ENCODE measurements around the gene FAM20A. TPM values are rescaled to one million over a fixed set of nuclear protein-coding genes. Genes with fewer than 3 reads are reported as not detected.

FAM20A gene
- polyA plus RNA-seq, 1 donor from 2014 or later, result not detected

DNA sequence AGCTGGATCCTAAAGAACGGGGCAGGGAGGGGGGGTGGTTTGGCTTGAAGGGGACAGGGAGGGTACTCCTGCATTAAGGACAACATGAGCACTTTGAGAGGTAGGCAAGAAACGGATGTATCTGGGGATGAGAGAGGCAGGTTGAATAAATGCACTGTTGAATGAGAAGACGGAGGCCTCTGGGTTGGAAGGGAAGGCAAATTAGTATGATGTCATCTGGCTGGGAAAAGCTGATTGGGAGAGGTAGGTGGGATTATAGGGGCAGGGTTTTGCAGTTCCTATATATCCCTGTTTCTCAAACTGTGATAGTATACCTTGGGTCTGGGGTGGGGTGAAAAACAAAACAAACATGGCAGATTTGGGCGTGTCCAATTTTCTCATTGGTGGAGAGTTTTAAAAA lies 44.6 kb downstream of the FAM20A start:
- TF ChIP-seq EZH2 (IDR thresholded peaks at IDR 0.05; ENCODE audit: borderline replicate concordance, insufficient read depth, low read length, poor library complexity, severe bottlenecking), result no peak
- no peak for TF ChIP-seq MXI1 (conservative IDR thresholded peaks at IDR 0.05; ENCODE audit: poor library complexity, severe bottlenecking)
- TF ChIP-seq, protein P1, sequence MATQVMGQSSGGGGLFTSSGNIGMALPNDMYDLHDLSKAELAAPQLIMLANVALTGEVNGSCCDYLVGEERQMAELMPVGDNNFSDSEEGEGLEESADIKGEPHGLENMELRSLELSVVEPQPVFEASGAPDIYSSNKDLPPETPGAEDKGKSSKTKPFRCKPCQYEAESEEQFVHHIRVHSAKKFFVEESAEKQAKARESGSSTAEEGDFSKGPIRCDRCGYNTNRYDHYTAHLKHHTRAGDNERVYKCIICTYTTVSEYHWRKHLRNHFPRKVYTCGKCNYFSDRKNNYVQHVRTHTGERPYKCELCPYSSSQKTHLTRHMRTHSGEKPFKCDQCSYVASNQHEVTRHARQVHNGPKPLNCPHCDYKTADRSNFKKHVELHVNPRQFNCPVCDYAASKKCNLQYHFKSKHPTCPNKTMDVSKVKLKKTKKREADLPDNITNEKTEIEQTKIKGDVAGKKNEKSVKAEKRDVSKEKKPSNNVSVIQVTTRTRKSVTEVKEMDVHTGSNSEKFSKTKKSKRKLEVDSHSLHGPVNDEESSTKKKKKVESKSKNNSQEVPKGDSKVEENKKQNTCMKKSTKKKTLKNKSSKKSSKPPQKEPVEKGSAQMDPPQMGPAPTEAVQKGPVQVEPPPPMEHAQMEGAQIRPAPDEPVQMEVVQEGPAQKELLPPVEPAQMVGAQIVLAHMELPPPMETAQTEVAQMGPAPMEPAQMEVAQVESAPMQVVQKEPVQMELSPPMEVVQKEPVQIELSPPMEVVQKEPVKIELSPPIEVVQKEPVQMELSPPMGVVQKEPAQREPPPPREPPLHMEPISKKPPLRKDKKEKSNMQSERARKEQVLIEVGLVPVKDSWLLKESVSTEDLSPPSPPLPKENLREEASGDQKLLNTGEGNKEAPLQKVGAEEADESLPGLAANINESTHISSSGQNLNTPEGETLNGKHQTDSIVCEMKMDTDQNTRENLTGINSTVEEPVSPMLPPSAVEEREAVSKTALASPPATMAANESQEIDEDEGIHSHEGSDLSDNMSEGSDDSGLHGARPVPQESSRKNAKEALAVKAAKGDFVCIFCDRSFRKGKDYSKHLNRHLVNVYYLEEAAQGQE (IDR thresholded peaks at IDR 0.05; ENCODE audit: borderline replicate concordance), result no peak
- TF ChIP-seq SMC3 (conservative IDR thresholded peaks at IDR 0.05; ENCODE audit: poor library complexity), result no peak
- no peak for TF ChIP-seq RAD21 (conservative IDR thresholded peaks at IDR 0.05)
- TF ChIP-seq POLR2AphosphoS5 (IDR thresholded peaks at IDR 0.05), result no peak
- no peak for TF ChIP-seq EP300 (conservative IDR thresholded peaks at IDR 0.05; ENCODE audit: poor library complexity, severe bottlenecking)
- TF ChIP-seq CTCF (IDR thresholded peaks at IDR 0.05; ENCODE audit: poor library complexity, severe bottlenecking), result no peak
- TF ChIP-seq TAF1 (IDR thresholded peaks at IDR 0.05; ENCODE audit: low read depth), result no peak

GRCh38 chr17:68544111-68544915 lies 56.9 kb downstream of the FAM20A start:
- H3K36me3 ChIP-seq (ENCODE audit: insufficient read depth, low read length), result no peaks in the 10 kb centered on the region
- no peaks in the 10 kb centered on the region for H3K27me3 ChIP-seq (ENCODE audit: insufficient read depth, low read depth, low read length)
- H3K9me2 ChIP-seq (ENCODE audit: insufficient read depth, low read length), result no peaks in the 10 kb centered on the region

More for the DNA sequence above, 44.6 kb downstream of the FAM20A start:
- Histone ChIP-seq H3K9me3 (ENCODE audit: low read length) (no peaks in the 10 kb centered on the region), H3K36me3 (ENCODE audit: insufficient read depth, low read length) (no peaks in the 10 kb centered on the region), H3K4me3 (ENCODE audit: low read length) (no peak overlapping the region), H3K79me2 (replicated peaks; ENCODE audit: insufficient read depth, low read length) (no peaks in the 10 kb centered on the region), H3K9me2 (ENCODE audit: insufficient read depth, low read length) (no peaks in the 10 kb centered on the region), H3K27ac (ENCODE audit: low read length) (no peak overlapping the region), H2AFZ (ENCODE audit: low read depth, low read length) (no peak overlapping the region), H3F3A (ENCODE audit: insufficient read depth, low read length, poor library complexity, severe bottlenecking) (no peaks in the 10 kb centered on the region), H3K9ac (ENCODE audit: low read length) (no peak overlapping the region), H3K4me2 (ENCODE audit: low read length) (no peak overlapping the region), H3K27me3 (ENCODE audit: insufficient read depth, low read depth, low read length) (no peaks in the 10 kb centered on the region), H4K20me1 (ENCODE audit: insufficient read depth) (no peaks in the 10 kb centered on the region)

More at GRCh38 chr17:68544111-68544915, 56.9 kb downstream of the FAM20A start:
- H3K9ac ChIP-seq (ENCODE audit: low read length), result no peak overlapping the region
- TF ChIP-seq SMC3 (conservative IDR thresholded peaks at IDR 0.05; ENCODE audit: poor library complexity) (no peak), MXI1 (conservative IDR thresholded peaks at IDR 0.05; ENCODE audit: poor library complexity, severe bottlenecking) (no peak), EP300 (conservative IDR thresholded peaks at IDR 0.05; ENCODE audit: poor library complexity, severe bottlenecking) (no peak), POLR2AphosphoS5 (IDR thresholded peaks at IDR 0.05) (no peak), TAF1 (IDR thresholded peaks at IDR 0.05; ENCODE audit: low read depth) (no peak), CTCF (IDR thresholded peaks at IDR 0.05; ENCODE audit: poor library complexity, severe bottlenecking) (no peak), RAD21 (conservative IDR thresholded peaks at IDR 0.05) (no peak), EZH2 (IDR thresholded peaks at IDR 0.05; ENCODE audit: borderline replicate concordance, insufficient read depth, low read length, poor library complexity, severe bottlenecking) (no peak)
- TF ChIP-seq, protein P1 (IDR thresholded peaks at IDR 0.05; ENCODE audit: borderline replicate concordance), result no peak
- H3K79me2 ChIP-seq (replicated peaks; ENCODE audit: insufficient read depth, low read length), result no peaks in the 10 kb centered on the region
- no peaks in the 10 kb centered on the region for H4K20me1 ChIP-seq (ENCODE audit: insufficient read depth)
- H3K4me2 ChIP-seq (ENCODE audit: low read length), result no peak overlapping the region
- no peaks in the 10 kb centered on the region for H3K9me3 ChIP-seq (ENCODE audit: low read length)
- no peaks in the 10 kb centered on the region for H3F3A ChIP-seq (ENCODE audit: insufficient read depth, low read length, poor library complexity, severe bottlenecking)
- H2AFZ ChIP-seq (ENCODE audit: low read depth, low read length), result no peak overlapping the region
- no peak overlapping the region for H3K4me3 ChIP-seq (ENCODE audit: low read length)
- H3K27ac ChIP-seq (ENCODE audit: low read length), result no peak overlapping the region

Data from neural cell (in vitro differentiated cells).